Mesendoderm (in vitro differentiated cells): ENCODE results near the gene DNAI2.

Source experiments
- DNase-seq: peaks from one replicate; pipeline ENCODE4 v3.0.0; 2013
- H2AK5ac ChIP-seq: 2 replicates; pipeline ENCODE4 v1.6.1; 2013; ENCODE audit warnings: low read length, inconsistent platforms
- H2BK120ac ChIP-seq: 2 replicates; pipeline ENCODE4 v1.6.1; 2013; ENCODE audit warnings: low read depth, mild to moderate bottlenecking, low read length, moderate library complexity, mixed read lengths
- H2BK15ac ChIP-seq: replicated peaks from 2 replicates; pipeline ENCODE4 v1.6.1; 2013; ENCODE audit warnings: low read depth, mild to moderate bottlenecking, moderate library complexity
- H2BK5ac ChIP-seq: 2 replicates; pipeline ENCODE4 v1.6.1; 2013; ENCODE audit warnings: low read length, inconsistent platforms
- H3K18ac ChIP-seq: 2 replicates; pipeline ENCODE4 v1.6.1; 2013; ENCODE audit warnings: mild to moderate bottlenecking, low read length, mixed read lengths
- H3K23ac ChIP-seq: one replicate; pipeline ENCODE4 v1.6.1; 2013; ENCODE audit warnings: low read length
- H3K27ac ChIP-seq: 2 replicates; pipeline ENCODE4 v1.5.1; 2013; ENCODE audit warnings: low read depth, mild to moderate bottlenecking, inconsistent platforms, low read length, moderate library complexity
- H3K27me3 ChIP-seq: 2 replicates; pipeline ENCODE4 v1.6.1; 2013; ENCODE audit warnings: low read length, control low read depth, mild to moderate bottlenecking, inconsistent platforms; ENCODE audit not compliant: insufficient read depth, poor library complexity
- H3K36me3 ChIP-seq: 2 replicates; pipeline ENCODE4 v1.6.1; 2013; ENCODE audit warnings: low read length, inconsistent platforms; ENCODE audit not compliant: control insufficient read depth, insufficient read depth
- H3K4ac ChIP-seq: one replicate; pipeline ENCODE4 v1.6.1; 2013; ENCODE audit warnings: low read depth, mild to moderate bottlenecking, low read length, moderate library complexity
- H3K4me1 ChIP-seq: 2 replicates; pipeline ENCODE4 v1.6.1; 2013; ENCODE audit warnings: low read depth, low read length, inconsistent platforms; ENCODE audit not compliant: control insufficient read depth
- H3K4me2 ChIP-seq: 2 replicates; pipeline ENCODE4 v1.6.1; 2013; ENCODE audit warnings: low read length
- H3K4me3 ChIP-seq: 2 replicates; pipeline ENCODE4 v1.5.1; 2013; ENCODE audit warnings: mild to moderate bottlenecking, low read length
- H3K56ac ChIP-seq: one replicate; pipeline ENCODE4 v1.6.1; 2013; ENCODE audit warnings: low read length
- H3K79me1 ChIP-seq: 2 replicates; pipeline ENCODE4 v1.6.1; 2013; ENCODE audit warnings: low read length, inconsistent platforms
- H3K79me2 ChIP-seq: 2 replicates; pipeline ENCODE4 v1.6.1; 2013; ENCODE audit warnings: mild to moderate bottlenecking, low read length; ENCODE audit not compliant: control insufficient read depth, insufficient read depth
- H3K9ac ChIP-seq: 2 replicates; pipeline ENCODE4 v1.6.1; 2013; ENCODE audit warnings: low read length, inconsistent platforms
- H4K5ac ChIP-seq: one replicate; pipeline ENCODE4 v1.6.1; 2013; ENCODE audit warnings: low read length
- H4K8ac ChIP-seq: one replicate; pipeline ENCODE4 v1.6.1; 2013; ENCODE audit warnings: low read depth, mild to moderate bottlenecking, control low read depth, low read length, moderate library complexity
- WGBS: extraction: QIAGEN DNeasy Blood & Tissue Kit; methylation state at CpG from one replicate; pipeline ENCODE4 v1.1.7; 2013; ENCODE audit warnings: low lambda C conversion rate, missing lambda C conversion rate; ENCODE audit not compliant: insufficient coverage; ENCODE audit errors: extremely low coverage; 5-methylcytosine and 5-hydroxymethylcytosine counted together

Gene DNAI2

DNA sequence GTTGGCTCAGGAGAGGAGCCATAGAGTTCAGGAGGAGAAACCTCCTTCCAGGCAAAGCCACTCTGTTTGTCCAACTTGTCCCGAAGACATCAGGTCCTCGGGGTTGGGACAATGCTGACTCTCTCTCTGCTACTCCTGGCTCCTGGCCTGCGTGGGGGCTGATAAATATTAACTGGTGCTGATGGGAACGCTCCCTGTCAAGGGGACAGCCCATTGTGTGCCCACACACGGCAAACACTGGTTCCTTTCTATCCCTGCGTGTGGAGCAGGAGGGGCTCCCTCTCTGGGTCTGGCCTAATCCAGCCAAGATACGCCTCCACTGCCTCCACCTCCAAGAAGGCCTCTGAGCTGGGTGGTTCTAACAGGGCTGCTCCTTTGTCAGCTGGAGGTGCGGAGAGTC is 56.4 kb downstream of the DNAI2 start:
- DNase-seq: no peak

GRCh38 chr17:74332017-74332650 is 58.1 kb downstream of the DNAI2 start:
- H2AK5ac ChIP-seq: no peak overlapping the region
- no peak overlapping the region for H3K56ac ChIP-seq
- H3K4me3 ChIP-seq: no peak overlapping the region
- no peaks in the 10 kb centered on the region for H3K27me3 ChIP-seq
- no peak overlapping the region for H3K9ac ChIP-seq
- no peak overlapping the region for H2BK5ac ChIP-seq
- no peak overlapping the region for H3K27ac ChIP-seq
- no peak overlapping the region for H4K8ac ChIP-seq
- DNase-seq: no peak
- no peaks in the 10 kb centered on the region for H3K79me2 ChIP-seq
- H3K4me2 ChIP-seq: no peak overlapping the region
- no peak overlapping the region for H2BK120ac ChIP-seq
- no peaks in the 10 kb centered on the region for H3K36me3 ChIP-seq
- no peak overlapping the region for H3K23ac ChIP-seq
- H3K4me1 ChIP-seq: no peaks in the 10 kb centered on the region
- no peak overlapping the region for H3K4ac ChIP-seq
- no peak overlapping the region for H4K5ac ChIP-seq
- no peak overlapping the region for H2BK15ac ChIP-seq
- no CpG with 5 or more reads among the region's 7 CpGs for WGBS
- no peaks in the 10 kb centered on the region for H3K79me1 ChIP-seq
- no peak overlapping the region for H3K18ac ChIP-seq

More for the DNA sequence above, 56.4 kb downstream of the DNAI2 start:
- H3K4me1 ChIP-seq: no peaks in the 10 kb centered on the region
- H3K4ac ChIP-seq: no peak overlapping the region
- H3K4me3 ChIP-seq: no peak overlapping the region
- no peak overlapping the region for H3K18ac ChIP-seq
- no peak overlapping the region for H3K9ac ChIP-seq
- H2BK15ac ChIP-seq: no peak overlapping the region
- H3K79me1 ChIP-seq: no peaks in the 10 kb centered on the region
- H3K27ac ChIP-seq: no peak overlapping the region
- no peak overlapping the region for H2AK5ac ChIP-seq
- no peak overlapping the region for H4K8ac ChIP-seq
- no peak overlapping the region for H3K56ac ChIP-seq
- H3K36me3 ChIP-seq: no peaks in the 10 kb centered on the region
- no peak overlapping the region for H2BK5ac ChIP-seq
- no CpG with 5 or more reads among the region's 8 CpGs for WGBS
- no peak overlapping the region for H3K23ac ChIP-seq
- no peak overlapping the region for H4K5ac ChIP-seq
- no peaks in the 10 kb centered on the region for H3K79me2 ChIP-seq
- no peak overlapping the region for H3K4me2 ChIP-seq
- H2BK120ac ChIP-seq: no peak overlapping the region
- H3K27me3 ChIP-seq: peaks cover under 1% of the 10 kb centered on the region

GRCh38 chr17:74332763-74333283 is 58.8 kb downstream of the DNAI2 start:
- Histone ChIP-seq H2AK5ac (no peak overlapping the region), H2BK15ac (no peak overlapping the region), H3K27me3 (no peaks in the 10 kb centered on the region), H3K79me1 (no peaks in the 10 kb centered on the region), H3K18ac (no peak overlapping the region), H3K4me2 (no peak overlapping the region), H2BK120ac (no peak overlapping the region), H3K4me1 (no peaks in the 10 kb centered on the region), H3K4ac (no peak overlapping the region), H3K4me3 (no peak overlapping the region), H3K23ac (no peak overlapping the region), H3K56ac (no peak overlapping the region), H3K27ac (no peak overlapping the region), H2BK5ac (no peak overlapping the region), H4K8ac (no peak overlapping the region), H3K79me2 (no peaks in the 10 kb centered on the region), H3K36me3 (no peaks in the 10 kb centered on the region), H3K9ac (no peak overlapping the region), H4K5ac (no peak overlapping the region)
- peak; percentile 26 for DNase-seq
- WGBS: no CpG with 5 or more reads among the region's 11 CpGs

GRCh38 chr17:74334393-74335039 is 60.5 kb downstream of the DNAI2 start:
- no peaks in the 10 kb centered on the region for H3K36me3 ChIP-seq
- no peak overlapping the region for H2AK5ac ChIP-seq
- no peak overlapping the region for H2BK120ac ChIP-seq
- H3K27ac ChIP-seq: no peak overlapping the region
- no peak overlapping the region for H3K23ac ChIP-seq
- no peak overlapping the region for H3K18ac ChIP-seq
- no peaks in the 10 kb centered on the region for H3K27me3 ChIP-seq
- no peak overlapping the region for H2BK15ac ChIP-seq
- H3K9ac ChIP-seq: no peak overlapping the region
- no peak overlapping the region for H3K4me2 ChIP-seq
- H3K4me1 ChIP-seq: no peaks in the 10 kb centered on the region
- no peak overlapping the region for H4K5ac ChIP-seq
- H3K56ac ChIP-seq: no peak overlapping the region
- H2BK5ac ChIP-seq: no peak overlapping the region
- H3K79me2 ChIP-seq: no peaks in the 10 kb centered on the region
- no CpG with 5 or more reads among the region's 2 CpGs for WGBS
- H4K8ac ChIP-seq: no peak overlapping the region
- no peak overlapping the region for H3K4ac ChIP-seq
- H3K79me1 ChIP-seq: no peaks in the 10 kb centered on the region
- H3K4me3 ChIP-seq: no peak overlapping the region
- DNase-seq: peak; percentile 51

- no peaks in the 10 kb centered on the region for H3K79me1 ChIP-seq
- no peak for DNase-seq
- H3K4me2 ChIP-seq: no peak overlapping the region
- no peak overlapping the region for H3K4me3 ChIP-seq
- WGBS: no CpG with 5 or more reads among the region's 5 CpGs
- H3K23ac ChIP-seq: no peak overlapping the region
- no peaks in the 10 kb centered on the region for H3K79me2 ChIP-seq
- no peak overlapping the region for H3K56ac ChIP-seq
- H3K9ac ChIP-seq: no peak overlapping the region
- H3K4ac ChIP-seq: no peak overlapping the region
- no peak overlapping the region for H4K8ac ChIP-seq
- H3K36me3 ChIP-seq: no peaks in the 10 kb centered on the region
- no peak overlapping the region for H2BK5ac ChIP-seq
- H3K27me3 ChIP-seq: no peaks in the 10 kb centered on the region
- no peak overlapping the region for H2BK120ac ChIP-seq
- no peak overlapping the region for H4K5ac ChIP-seq
- no peak overlapping the region for H2BK15ac ChIP-seq
- H2AK5ac ChIP-seq: no peak overlapping the region
- no peak overlapping the region for H3K18ac ChIP-seq
- H3K27ac ChIP-seq: no peak overlapping the region
- H3K4me1 ChIP-seq: no peaks in the 10 kb centered on the region
Measured at GRCh38 chr17:74335529-74336062, 61.6 kb downstream of the DNAI2 start.
